H9 (cell line): ENCODE results near the gene NGB. TPM values are rescaled to one million over a fixed set of nuclear protein-coding genes. Genes with fewer than 3 reads are reported as not detected.

ENCODE experiments used
- DNase-seq: peaks from one replicate; pipeline ENCODE4 v3.0.0-alpha.2; 2017
- H2AFZ ChIP-seq: one replicate; pipeline ENCODE4 v1.6.1; 2013; ENCODE audit warnings: mild to moderate bottlenecking, low read length, control low read depth, moderate library complexity
- H2AK5ac ChIP-seq: 2 replicates; pipeline ENCODE4 v1.6.1; 2013; ENCODE audit warnings: low read length, control low read depth, mixed read lengths; ENCODE audit not compliant: insufficient read length
- H2BK120ac ChIP-seq: one replicate; pipeline ENCODE4 v1.6.1; 2013; ENCODE audit warnings: low read depth, mild to moderate bottlenecking, low read length, control low read depth, inconsistent platforms; ENCODE audit not compliant: poor library complexity, severe bottlenecking
- H2BK12ac ChIP-seq: 2 replicates; pipeline ENCODE4 v1.6.1; 2013; ENCODE audit warnings: low read length, control low read depth, mixed read lengths, low read depth; ENCODE audit not compliant: insufficient read length
- H2BK15ac ChIP-seq: 2 replicates; pipeline ENCODE4 v1.6.1; 2013; ENCODE audit warnings: low read depth, low read length, control low read depth
- H2BK20ac ChIP-seq: one replicate; pipeline ENCODE4 v1.6.1; 2013; ENCODE audit warnings: low read depth, mild to moderate bottlenecking, low read length, control low read depth, inconsistent platforms; ENCODE audit not compliant: poor library complexity, severe bottlenecking
- H2BK5ac ChIP-seq: 2 replicates; pipeline ENCODE4 v1.6.1; 2013; ENCODE audit warnings: low read length, control low read depth, mixed read lengths; ENCODE audit not compliant: insufficient read length
- H3K14ac ChIP-seq: 2 replicates; pipeline ENCODE4 v1.6.1; 2013; ENCODE audit warnings: low read length, control low read depth; ENCODE audit not compliant: insufficient read depth
- H3K18ac ChIP-seq: 2 replicates; pipeline ENCODE4 v1.6.1; 2013; ENCODE audit warnings: low read depth, mild to moderate bottlenecking, mixed read lengths, low read length, control low read depth; ENCODE audit not compliant: insufficient read length
- H3K23ac ChIP-seq: 2 replicates; pipeline ENCODE4 v1.6.1; 2013; ENCODE audit warnings: low read length, control low read depth, mixed read lengths, low read depth; ENCODE audit not compliant: insufficient read length
- H3K23me2 ChIP-seq: 2 replicates; pipeline ENCODE4 v1.6.1; 2013; ENCODE audit warnings: low read depth, mild to moderate bottlenecking, mixed read lengths, low read length, control low read depth; ENCODE audit not compliant: insufficient read length, poor library complexity, severe bottlenecking
- H3K27ac ChIP-seq: 2 replicates; pipeline ENCODE4 v1.5.1; 2013; ENCODE audit warnings: low read length, control low read depth, mixed read lengths, low read depth; ENCODE audit not compliant: insufficient read length
- H3K27me3 ChIP-seq: 2 replicates; pipeline ENCODE4 v1.6.1; 2013; ENCODE audit warnings: low read length, control low read depth, inconsistent platforms; ENCODE audit not compliant: insufficient read depth
- H3K4ac ChIP-seq: 2 replicates; pipeline ENCODE4 v1.6.1; 2013; ENCODE audit warnings: low read depth, mild to moderate bottlenecking, control low read depth, inconsistent platforms, low read length, moderate library complexity
- H3K4me1 ChIP-seq: 2 replicates; pipeline ENCODE4 v1.6.1; 2013; ENCODE audit warnings: low read length, control low read depth, inconsistent platforms; ENCODE audit not compliant: insufficient read depth
- H3K4me2 ChIP-seq: 2 replicates; pipeline ENCODE4 v1.6.1; 2013; ENCODE audit warnings: low read length, control low read depth, mixed read lengths; ENCODE audit not compliant: insufficient read length, insufficient read depth
- H3K56ac ChIP-seq: 2 replicates; pipeline ENCODE4 v1.6.1; 2013; ENCODE audit warnings: low read depth, mild to moderate bottlenecking, mixed read lengths, low read length, control low read depth; ENCODE audit not compliant: insufficient read length
- H3K79me1 ChIP-seq: 2 replicates; pipeline ENCODE4 v1.6.1; 2013; ENCODE audit warnings: low read depth, mild to moderate bottlenecking, moderate library complexity, low read length, control low read depth, inconsistent platforms; ENCODE audit not compliant: insufficient read depth, poor library complexity, severe bottlenecking
- H3K79me2 ChIP-seq: 2 replicates; pipeline ENCODE4 v1.6.1; 2013; ENCODE audit warnings: low read length, control low read depth, inconsistent platforms; ENCODE audit not compliant: insufficient read depth
- H3K9ac ChIP-seq: 2 replicates; pipeline ENCODE4 v1.6.1; 2013; ENCODE audit warnings: low read length, control low read depth, mixed read lengths; ENCODE audit not compliant: insufficient read length; ENCODE audit errors: extremely low read depth
- H3K9me3 ChIP-seq: one replicate; pipeline ENCODE4 v1.6.1; 2013; ENCODE audit warnings: low read depth, low read length, inconsistent platforms; ENCODE audit not compliant: control insufficient read depth
- H3T11ph ChIP-seq: one replicate; pipeline ENCODE4 v1.6.1; 2013; ENCODE audit warnings: mild to moderate bottlenecking, low read length, control low read depth, inconsistent platforms
- H4K20me1 ChIP-seq: one replicate; pipeline ENCODE4 v1.6.1; 2013; ENCODE audit not compliant: control insufficient read depth, insufficient read length, insufficient read depth
- H4K5ac ChIP-seq: 2 replicates; pipeline ENCODE4 v1.6.1; 2013; ENCODE audit warnings: low read depth, mild to moderate bottlenecking, mixed read lengths, low read length, control low read depth; ENCODE audit not compliant: insufficient read length
- H4K8ac ChIP-seq: replicated peaks from 2 replicates; pipeline ENCODE4 v1.6.1; 2013; ENCODE audit warnings: low read length, control low read depth, mixed read lengths, low read depth; ENCODE audit not compliant: insufficient read length
- H4K91ac ChIP-seq: 2 replicates; pipeline ENCODE4 v1.6.1; 2013; ENCODE audit warnings: low read depth, mild to moderate bottlenecking, moderate library complexity, mixed read lengths, low read length, control low read depth; ENCODE audit not compliant: insufficient read length
- H3K27ac Mint-ChIP-seq, 3 experiments: 2 replicates in 2 of 3; 3 replicates in 1 of 3; pipeline ENCODE4 v1.8.0; 2020 to 2021; ENCODE audit warnings: mixed read lengths in 3 of 3, mild to moderate bottlenecking in 1 of 3, moderate library complexity in 1 of 3
- H3K27me3 Mint-ChIP-seq: 2 replicates; pipeline ENCODE4 v1.8.0; 2021; ENCODE audit warnings: low read depth, mild to moderate bottlenecking, moderate library complexity, mixed read lengths
- H3K36me3 Mint-ChIP-seq, 3 experiments: 2 replicates in 2 of 3; 3 replicates in 1 of 3; pipeline ENCODE4 v1.8.0; 2020 to 2021; ENCODE audit warnings: low read depth in 3 of 3, mixed read lengths in 3 of 3; ENCODE audit not compliant: insufficient read depth in 1 of 3
- H3K4me1 Mint-ChIP-seq, 2 experiments: 2 replicates each; pipeline ENCODE4 v1.8.0; 2020; ENCODE audit warnings: mixed read lengths in 2 of 2
- H3K4me3 Mint-ChIP-seq, 2 experiments: 2 replicates in 1 of 2; 3 replicates in 1 of 2; pipeline ENCODE4 v1.8.0; 2020 to 2021; ENCODE audit warnings: mild to moderate bottlenecking in 2 of 2, mixed read lengths in 2 of 2, moderate library complexity in 1 of 2
- H3K9me3 Mint-ChIP-seq, 2 experiments: 2 replicates in 1 of 2; 3 replicates in 1 of 2; pipeline ENCODE4 v1.8.0; 2020; ENCODE audit warnings: mild to moderate bottlenecking in 2 of 2, mixed read lengths in 2 of 2, moderate library complexity in 1 of 2
- WGBS: extraction: QIAGEN DNeasy Blood & Tissue Kit; methylation state at CpG from one replicate; pipeline ENCODE4 v1.1.7; 2013; ENCODE audit warnings: missing lambda C conversion rate, low lambda C conversion rate, mixed read lengths; ENCODE audit not compliant: insufficient read length; ENCODE audit errors: extremely low coverage; 5-methylcytosine and 5-hydroxymethylcytosine counted together
- total RNA-seq: library from RNA; stranded (reverse); gene quantifications from 2 replicates; pipeline ENCODE4 v1.2.1, GENCODE V29; 2021
- TF ChIP-seq, protein P1 (sequence below): fragments of 200-600 bp; sonication (generic); conservative IDR thresholded peaks from 3 replicates; pipeline ENCODE4 v1.8.0; 2021; ENCODE audit warnings: antibody characterized with exemption, mild to moderate bottlenecking

NGB gene
- total RNA-seq, 1 experiment from 2014 or later, result 0.26 TPM

- Histone ChIP-seq H2BK12ac (no peak overlapping the region), H4K5ac (no peak overlapping the region), H3T11ph (no peak overlapping the region), H3K27me3 (peaks cover 12% of the 10 kb centered on the region), H3K9ac (no peak overlapping the region), H4K20me1 (no peaks in the 10 kb centered on the region), H2BK120ac (no peak overlapping the region), H3K23me2 (peaks cover 7% of the 10 kb centered on the region), H2BK5ac (no peak overlapping the region), H3K79me1 (no peaks in the 10 kb centered on the region), H2BK15ac (no peak overlapping the region), H2AK5ac (no peak overlapping the region), H4K91ac (no peak overlapping the region), H3K4me1 (no peaks in the 10 kb centered on the region), H3K79me2 (no peaks in the 10 kb centered on the region), H3K27ac (no peak overlapping the region), H2AFZ (no peak overlapping the region), H3K4me2 (no peak overlapping the region), H3K9me3 (no peaks in the 10 kb centered on the region), H3K56ac (no peak overlapping the region), H3K23ac (no peak overlapping the region), H2BK20ac (no peak overlapping the region), H3K14ac (no peak overlapping the region), H3K18ac (no peak overlapping the region), H4K8ac (no peak overlapping the region), H3K4ac (no peak overlapping the region)
- TF ChIP-seq, protein P1, sequence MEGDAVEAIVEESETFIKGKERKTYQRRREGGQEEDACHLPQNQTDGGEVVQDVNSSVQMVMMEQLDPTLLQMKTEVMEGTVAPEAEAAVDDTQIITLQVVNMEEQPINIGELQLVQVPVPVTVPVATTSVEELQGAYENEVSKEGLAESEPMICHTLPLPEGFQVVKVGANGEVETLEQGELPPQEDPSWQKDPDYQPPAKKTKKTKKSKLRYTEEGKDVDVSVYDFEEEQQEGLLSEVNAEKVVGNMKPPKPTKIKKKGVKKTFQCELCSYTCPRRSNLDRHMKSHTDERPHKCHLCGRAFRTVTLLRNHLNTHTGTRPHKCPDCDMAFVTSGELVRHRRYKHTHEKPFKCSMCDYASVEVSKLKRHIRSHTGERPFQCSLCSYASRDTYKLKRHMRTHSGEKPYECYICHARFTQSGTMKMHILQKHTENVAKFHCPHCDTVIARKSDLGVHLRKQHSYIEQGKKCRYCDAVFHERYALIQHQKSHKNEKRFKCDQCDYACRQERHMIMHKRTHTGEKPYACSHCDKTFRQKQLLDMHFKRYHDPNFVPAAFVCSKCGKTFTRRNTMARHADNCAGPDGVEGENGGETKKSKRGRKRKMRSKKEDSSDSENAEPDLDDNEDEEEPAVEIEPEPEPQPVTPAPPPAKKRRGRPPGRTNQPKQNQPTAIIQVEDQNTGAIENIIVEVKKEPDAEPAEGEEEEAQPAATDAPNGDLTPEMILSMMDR, result peak; percentile 42
- Mint-ChIP-seq H3K4me1 (peaks cover 4 to 15% of the 10 kb centered on the region in 2 experiments), H3K36me3 (peaks cover 5 to 11% (median 9%) of the 10 kb centered on the region in 3 experiments; a peak in 6 of 7 replicates), H3K27me3 (peaks cover 31% of the 10 kb centered on the region), H3K4me3 (no peak overlapping the region), H3K27ac (no peak overlapping the region), H3K9me3 (peaks cover 0 to 6% of the 10 kb centered on the region in 2 experiments; a peak in 1 of 5 replicates)
- DNase-seq, result no peak
- no CpG with 5 or more reads among the region's 8 CpGs for WGBS
Observed at GRCh38 chr14:77275601-77276017, 4.6 kb upstream of the NGB start.
